ENCODE results near the gene ASH1L.
"Not testable (repeated sequence)": the region's sequence is repeated elsewhere in the genome, so short reads cannot be mapped to it uniquely, and the experiment has no call there.

GRCh38 chr1:155328856-155329255 lies 233.7 kb downstream of the ASH1L start:
- TF ChIP-seq CTCF (conservative IDR thresholded peaks at IDR 0.05); EZH2 (IDR thresholded peaks at IDR 0.05; ENCODE audit: low read depth): not testable (repeated sequence)

All from PC-9 (cell line).